ENCODE results near the gene CACNA2D4.

DNA sequence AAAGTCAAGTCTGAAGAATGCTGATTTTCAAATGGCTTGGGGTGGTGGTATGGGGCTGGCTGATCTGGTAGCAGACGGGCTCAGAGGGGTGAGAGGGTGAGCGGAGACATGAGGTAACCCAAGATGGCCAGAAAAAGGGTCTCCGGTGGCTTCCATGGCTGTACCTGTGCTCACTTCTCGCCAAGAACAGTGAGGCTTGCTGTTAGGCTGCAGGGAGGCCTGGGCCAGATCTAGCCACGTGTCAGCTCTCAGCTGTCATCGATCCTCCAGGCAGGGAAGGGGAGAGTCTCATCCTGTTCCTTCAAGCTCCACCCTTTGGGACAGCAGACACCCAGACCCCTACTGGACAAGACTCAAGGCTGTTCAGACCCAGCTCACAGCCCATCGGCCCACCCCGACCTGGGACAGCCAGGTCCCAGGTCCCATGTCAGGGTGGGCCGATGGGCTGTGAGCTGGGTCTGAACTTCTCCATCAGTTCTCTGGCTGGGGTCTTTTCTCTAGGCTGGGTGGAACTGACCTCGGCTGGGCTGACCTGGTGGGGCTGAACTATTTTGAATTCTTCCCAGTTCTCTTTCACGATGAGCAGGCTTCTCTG is 89.0 kb downstream of the CACNA2D4 start:
- TF ChIP-seq EZH2 (IDR thresholded peaks at IDR 0.05; ENCODE audit: insufficient read depth, poor library complexity, severe bottlenecking) (no peak), EZH2phosphoT487 (IDR thresholded peaks at IDR 0.05; ENCODE audit: insufficient read depth, low read depth) (no peak)
